Measurements from ENCODE around the gene POLH.
A peak's percentile ranks its signal among the peaks of the same experiment; 100 is the strongest.

The POLH gene

GRCh38 chr6:43608807-43609206 lies 32.8 kb downstream of the POLH start:
- H3K27ac ChIP-seq (ENCODE audit: low read depth, low read length) = peak overlapping the region; percentile 39
- no peaks in the 10 kb centered on the region for H4K20me1 ChIP-seq (ENCODE audit: control insufficient read depth, insufficient read depth, low read depth, low read length)
- H3K4me1 ChIP-seq (ENCODE audit: control insufficient read depth, low read length) = peaks cover 13% of the 10 kb centered on the region
- TF ChIP-seq EZH2phosphoT487 (IDR thresholded peaks at IDR 0.05; ENCODE audit: borderline replicate concordance, low read length) = no peak
- TF ChIP-seq CTCF (IDR thresholded peaks at IDR 0.05; ENCODE audit: low read depth, low read length, poor library complexity, severe bottlenecking) = no peak
- peak overlapping the region; percentile 23 for H3K4me3 ChIP-seq (ENCODE audit: low read length)
- peak overlapping the region; percentile 48 for H3K4me2 ChIP-seq (ENCODE audit: low read length)
- H3K9me2 ChIP-seq (replicated peaks; ENCODE audit: control insufficient read depth, low read length) = no peaks in the 10 kb centered on the region
- peaks cover 89% of the 10 kb centered on the region for H3K36me3 ChIP-seq (ENCODE audit: control insufficient read depth, low read length)
- peaks cover 20% of the 10 kb centered on the region for H3F3A ChIP-seq (ENCODE audit: control insufficient read depth, insufficient read depth)
- no peaks in the 10 kb centered on the region for H3K9me3 ChIP-seq (ENCODE audit: control insufficient read depth, insufficient read depth, low read length)
- H3K27me3 ChIP-seq (ENCODE audit: control insufficient read depth, low read length) = no peaks in the 10 kb centered on the region
- peaks cover 3% of the 10 kb centered on the region for H3K79me2 ChIP-seq (ENCODE audit: control insufficient read depth, low read length)

GRCh38 chr6:43609402-43609801 lies 33.4 kb downstream of the POLH start:
- Histone ChIP-seq H3F3A (ENCODE audit: control insufficient read depth, insufficient read depth) (peaks cover 21% of the 10 kb centered on the region), H3K4me2 (ENCODE audit: low read length) (no peak overlapping the region), H3K79me2 (ENCODE audit: control insufficient read depth, low read length) (peaks cover 3% of the 10 kb centered on the region), H4K20me1 (ENCODE audit: control insufficient read depth, insufficient read depth, low read depth, low read length) (no peaks in the 10 kb centered on the region), H3K4me1 (ENCODE audit: control insufficient read depth, low read length) (peaks cover 13% of the 10 kb centered on the region), H3K36me3 (ENCODE audit: control insufficient read depth, low read length) (peaks cover 89% of the 10 kb centered on the region), H3K4me3 (ENCODE audit: low read length) (no peak overlapping the region), H3K9me2 (replicated peaks; ENCODE audit: control insufficient read depth, low read length) (no peaks in the 10 kb centered on the region), H3K27ac (ENCODE audit: low read depth, low read length) (no peak overlapping the region), H3K27me3 (ENCODE audit: control insufficient read depth, low read length) (no peaks in the 10 kb centered on the region), H3K9me3 (ENCODE audit: control insufficient read depth, insufficient read depth, low read length) (no peaks in the 10 kb centered on the region)
- TF ChIP-seq CTCF (IDR thresholded peaks at IDR 0.05; ENCODE audit: low read depth, low read length, poor library complexity, severe bottlenecking) = no peak
- TF ChIP-seq EZH2phosphoT487 (IDR thresholded peaks at IDR 0.05; ENCODE audit: borderline replicate concordance, low read length) = no peak

- H3K9me3 ChIP-seq (ENCODE audit: control insufficient read depth, insufficient read depth, low read length) = no peaks in the 10 kb centered on the region
- H3K79me2 ChIP-seq (ENCODE audit: control insufficient read depth, low read length) = peaks cover 3% of the 10 kb centered on the region
- H3K9me2 ChIP-seq (replicated peaks; ENCODE audit: control insufficient read depth, low read length) = no peaks in the 10 kb centered on the region
- H3F3A ChIP-seq (ENCODE audit: control insufficient read depth, insufficient read depth) = peaks cover 22% of the 10 kb centered on the region
- no peaks in the 10 kb centered on the region for H4K20me1 ChIP-seq (ENCODE audit: control insufficient read depth, insufficient read depth, low read depth, low read length)
- no peak overlapping the region for H3K4me2 ChIP-seq (ENCODE audit: low read length)
- peaks cover 13% of the 10 kb centered on the region for H3K4me1 ChIP-seq (ENCODE audit: control insufficient read depth, low read length)
- peaks cover 88% of the 10 kb centered on the region for H3K36me3 ChIP-seq (ENCODE audit: control insufficient read depth, low read length)
- H3K27me3 ChIP-seq (ENCODE audit: control insufficient read depth, low read length) = no peaks in the 10 kb centered on the region
- H3K27ac ChIP-seq (ENCODE audit: low read depth, low read length) = no peak overlapping the region
- no peak overlapping the region for H3K4me3 ChIP-seq (ENCODE audit: low read length)
- TF ChIP-seq EZH2phosphoT487 (IDR thresholded peaks at IDR 0.05; ENCODE audit: borderline replicate concordance, low read length) (no peak), CTCF (IDR thresholded peaks at IDR 0.05; ENCODE audit: low read depth, low read length, poor library complexity, severe bottlenecking) (no peak)
These were observed 34.4 kb downstream of the POLH start for GRCh38 chr6:43610431-43610830.

Data from DOHH2 (cell line).